GM12878 (cell line): ENCODE results near the gene SLC12A3. TPM values are rescaled to one million over a fixed set of nuclear protein-coding genes. Genes with fewer than 3 reads are reported as not detected.
A peak's percentile ranks its signal among the peaks of the same experiment; 100 is the strongest.

ENCODE experiments used
- CEBPB ChIP-seq, 2 experiments: fragments of 150-350 bp in 1 of 2; IDR thresholded peaks; 2 replicates each; pipeline ENCODE4 v1.6.1; 2012 to 2014; ENCODE audit warnings: low read depth in 2 of 2, low read length in 2 of 2, borderline replicate concordance in 1 of 2, inconsistent platforms in 1 of 2
- CHD1 ChIP-seq: IDR thresholded peaks from 2 replicates; pipeline ENCODE4 v1.6.1; 2012; ENCODE audit warnings: low read depth, low read length, improper control_type of control experiment
- DPF2 ChIP-seq: fragments of 450-650 bp; IDR thresholded peaks from 2 replicates; pipeline ENCODE4 v1.6.1; 2017; ENCODE audit warnings: mild to moderate bottlenecking
- EP300 ChIP-seq, 2 experiments: fragments of 150-350 bp in 1 of 2; IDR thresholded peaks; 2 replicates each; pipeline ENCODE4 v1.6.1; 2011 to 2012; ENCODE audit warnings: low read depth in 2 of 2, low read length in 2 of 2, borderline replicate concordance in 1 of 2, improper control_type of control experiment in 1 of 2, inconsistent platforms in 1 of 2; ENCODE audit not compliant: control insufficient read depth in 1 of 2
- FOS ChIP-seq: IDR thresholded peaks from 3 replicates; pipeline ENCODE4 v1.6.1; 2011; ENCODE audit warnings: borderline replicate concordance; ENCODE audit not compliant: insufficient read length; ENCODE audit errors: extremely low read depth
- FOXK2 ChIP-seq: fragments of 450-650 bp; IDR thresholded peaks from 2 replicates; pipeline ENCODE4 v1.6.1; 2017; ENCODE audit warnings: mild to moderate bottlenecking, moderate library complexity
- HDAC2 ChIP-seq: fragments of 200-600 bp; sonication (generic); IDR thresholded peaks from 2 replicates; pipeline ENCODE4 v1.6.1; 2017
- HDAC6 ChIP-seq: fragments of 200-600 bp; sonication (generic); IDR thresholded peaks from one replicate; pipeline ENCODE4 v1.8.0; 2017; ENCODE audit warnings: antibody characterized with exemption; ENCODE audit not compliant: unreplicated experiment
- IKZF1 ChIP-seq: fragments of 450-650 bp; conservative IDR thresholded peaks from 2 replicates; pipeline ENCODE4 v1.6.1; 2017; ENCODE audit warnings: antibody characterized with exemption, mild to moderate bottlenecking
- MYB ChIP-seq: fragments of 150-350 bp; IDR thresholded peaks from 2 replicates; pipeline ENCODE4 v1.6.1; 2014; ENCODE audit warnings: mild to moderate bottlenecking, low read depth, low read length, borderline replicate concordance
- RAD21 ChIP-seq: IDR thresholded peaks from 2 replicates; pipeline ENCODE4 v1.6.1; 2011; ENCODE audit warnings: mild to moderate bottlenecking, low read depth, low read length, moderate library complexity; ENCODE audit not compliant: insufficient read depth
- RFX5 ChIP-seq: IDR thresholded peaks from 2 replicates; pipeline ENCODE4 v1.6.1; 2011; ENCODE audit warnings: low read depth, low read length, improper control_type of control experiment
- SMAD1 ChIP-seq: fragments of 450-650 bp; IDR thresholded peaks from 2 replicates; pipeline ENCODE4 v1.6.1; 2018; ENCODE audit warnings: mild to moderate bottlenecking, low read depth; ENCODE audit not compliant: partially characterized antibody
- TBL1XR1 ChIP-seq: IDR thresholded peaks from 2 replicates; pipeline ENCODE4 v1.6.1; 2012; ENCODE audit warnings: low read depth, low read length, improper control_type of control experiment
- USF1 ChIP-seq: IDR thresholded peaks from 2 replicates; pipeline ENCODE4 v1.6.1; 2011; ENCODE audit warnings: borderline replicate concordance, low read depth, mild to moderate bottlenecking, moderate library complexity, mixed read lengths, low read length; ENCODE audit not compliant: insufficient read depth; ENCODE audit errors: extremely low read length
- ZNF207 ChIP-seq: fragments of 450-650 bp; IDR thresholded peaks from 2 replicates; pipeline ENCODE4 v1.6.1; 2014; ENCODE audit warnings: antibody characterized with exemption, mild to moderate bottlenecking, borderline replicate concordance
- polyA plus RNA-seq, 11 experiments: library from polyadenylated mRNA; depleted of rRNA in 4 of 11; unstranded in 6 of 11; stranded (reverse) in 5 of 11; fragments of >200 nt; fragmentation: Nextera tagmentation in 4 of 11; fragmentation: Illumina TruSeq in 1 of 11; extraction: Ambion mirVana in 4 of 11; extraction: Trizol in 1 of 11; gene quantifications; 1 replicate in 1 of 11; 2 replicates in 10 of 11; pipeline versions ENCODE4 v1.2.1 to v1.2.3, GENCODE V29; 2011 to 2016; ENCODE audit warnings: inconsistent platforms in 2 of 11, missing spikeins in 2 of 11, low read depth in 1 of 11
- total RNA-seq, 4 experiments: library from RNA; depleted of rRNA in 3 of 4; stranded (reverse); fragments of >200 nt in 3 of 4; fragmentation: Illumina TruSeq in 1 of 4; extraction: Trizol in 1 of 4; gene quantifications; 2 replicates each; pipeline versions ENCODE4 v1.2.1 to v1.2.3, GENCODE V29; 2013 to 2021
- TF ChIP-seq, protein P1 (sequence below): IDR thresholded peaks from 2 replicates; pipeline ENCODE4 v1.6.1; 2012; ENCODE audit warnings: low read depth, low read length, improper control_type of control experiment
- TF ChIP-seq, protein P2 (sequence below): fragments of 150-350 bp; IDR thresholded peaks from 2 replicates; pipeline ENCODE4 v1.6.1; 2016; ENCODE audit warnings: low read depth, low read length
- TF ChIP-seq, protein P3 (sequence below): fragments of 450-650 bp; IDR thresholded peaks from 2 replicates; pipeline ENCODE4 v1.6.1; 2016; ENCODE audit warnings: mild to moderate bottlenecking, moderate library complexity, borderline replicate concordance

SLC12A3 gene
- total and polyA plus RNA-seq, 10 of the 15 experiments (the other 5 are each of a cell fraction or from before 2014, with no cell fraction given): 0.05 to 6.3 (median 3.1) TPM

- TF ChIP-seq USF1 (no peak), HDAC6 (no peak), MYB (no peak), CHD1 (no peak), SMAD1 (peak; percentile 19), EP300 (IDR thresholded peaks at IDR 0.05; ENCODE audit: borderline replicate concordance in 1 of 2, control insufficient read depth in 1 of 2, low read depth in 2 of 2, low read length in 2 of 2) (peak; percentile 77), DPF2 (peak; percentile 99), RAD21 (no peak), IKZF1 (peak; percentile 95), FOXK2 (no peak), TBL1XR1 (peak; percentile 87), RFX5 (no peak), FOS (no peak), CEBPB (IDR thresholded peaks at IDR 0.05; ENCODE audit: borderline replicate concordance in 1 of 2, low read depth in 2 of 2, low read length in 2 of 2) (no peak), ZNF207 (no peak; the same call in none of the 2 replicates), HDAC2 (no peak)
- TF ChIP-seq, protein P1, sequence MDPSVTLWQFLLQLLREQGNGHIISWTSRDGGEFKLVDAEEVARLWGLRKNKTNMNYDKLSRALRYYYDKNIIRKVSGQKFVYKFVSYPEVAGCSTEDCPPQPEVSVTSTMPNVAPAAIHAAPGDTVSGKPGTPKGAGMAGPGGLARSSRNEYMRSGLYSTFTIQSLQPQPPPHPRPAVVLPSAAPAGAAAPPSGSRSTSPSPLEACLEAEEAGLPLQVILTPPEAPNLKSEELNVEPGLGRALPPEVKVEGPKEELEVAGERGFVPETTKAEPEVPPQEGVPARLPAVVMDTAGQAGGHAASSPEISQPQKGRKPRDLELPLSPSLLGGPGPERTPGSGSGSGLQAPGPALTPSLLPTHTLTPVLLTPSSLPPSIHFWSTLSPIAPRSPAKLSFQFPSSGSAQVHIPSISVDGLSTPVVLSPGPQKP: peak; percentile 49; the same call in 1 of the 2 replicates
- TF ChIP-seq, protein P2, sequence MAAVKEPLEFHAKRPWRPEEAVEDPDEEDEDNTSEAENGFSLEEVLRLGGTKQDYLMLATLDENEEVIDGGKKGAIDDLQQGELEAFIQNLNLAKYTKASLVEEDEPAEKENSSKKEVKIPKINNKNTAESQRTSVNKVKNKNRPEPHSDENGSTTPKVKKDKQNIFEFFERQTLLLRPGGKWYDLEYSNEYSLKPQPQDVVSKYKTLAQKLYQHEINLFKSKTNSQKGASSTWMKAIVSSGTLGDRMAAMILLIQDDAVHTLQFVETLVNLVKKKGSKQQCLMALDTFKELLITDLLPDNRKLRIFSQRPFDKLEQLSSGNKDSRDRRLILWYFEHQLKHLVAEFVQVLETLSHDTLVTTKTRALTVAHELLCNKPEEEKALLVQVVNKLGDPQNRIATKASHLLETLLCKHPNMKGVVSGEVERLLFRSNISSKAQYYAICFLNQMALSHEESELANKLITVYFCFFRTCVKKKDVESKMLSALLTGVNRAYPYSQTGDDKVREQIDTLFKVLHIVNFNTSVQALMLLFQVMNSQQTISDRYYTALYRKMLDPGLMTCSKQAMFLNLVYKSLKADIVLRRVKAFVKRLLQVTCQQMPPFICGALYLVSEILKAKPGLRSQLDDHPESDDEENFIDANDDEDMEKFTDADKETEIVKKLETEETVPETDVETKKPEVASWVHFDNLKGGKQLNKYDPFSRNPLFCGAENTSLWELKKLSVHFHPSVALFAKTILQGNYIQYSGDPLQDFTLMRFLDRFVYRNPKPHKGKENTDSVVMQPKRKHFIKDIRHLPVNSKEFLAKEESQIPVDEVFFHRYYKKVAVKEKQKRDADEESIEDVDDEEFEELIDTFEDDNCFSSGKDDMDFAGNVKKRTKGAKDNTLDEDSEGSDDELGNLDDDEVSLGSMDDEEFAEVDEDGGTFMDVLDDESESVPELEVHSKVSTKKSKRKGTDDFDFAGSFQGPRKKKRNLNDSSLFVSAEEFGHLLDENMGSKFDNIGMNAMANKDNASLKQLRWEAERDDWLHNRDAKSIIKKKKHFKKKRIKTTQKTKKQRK: no peak
- TF ChIP-seq, protein P3, sequence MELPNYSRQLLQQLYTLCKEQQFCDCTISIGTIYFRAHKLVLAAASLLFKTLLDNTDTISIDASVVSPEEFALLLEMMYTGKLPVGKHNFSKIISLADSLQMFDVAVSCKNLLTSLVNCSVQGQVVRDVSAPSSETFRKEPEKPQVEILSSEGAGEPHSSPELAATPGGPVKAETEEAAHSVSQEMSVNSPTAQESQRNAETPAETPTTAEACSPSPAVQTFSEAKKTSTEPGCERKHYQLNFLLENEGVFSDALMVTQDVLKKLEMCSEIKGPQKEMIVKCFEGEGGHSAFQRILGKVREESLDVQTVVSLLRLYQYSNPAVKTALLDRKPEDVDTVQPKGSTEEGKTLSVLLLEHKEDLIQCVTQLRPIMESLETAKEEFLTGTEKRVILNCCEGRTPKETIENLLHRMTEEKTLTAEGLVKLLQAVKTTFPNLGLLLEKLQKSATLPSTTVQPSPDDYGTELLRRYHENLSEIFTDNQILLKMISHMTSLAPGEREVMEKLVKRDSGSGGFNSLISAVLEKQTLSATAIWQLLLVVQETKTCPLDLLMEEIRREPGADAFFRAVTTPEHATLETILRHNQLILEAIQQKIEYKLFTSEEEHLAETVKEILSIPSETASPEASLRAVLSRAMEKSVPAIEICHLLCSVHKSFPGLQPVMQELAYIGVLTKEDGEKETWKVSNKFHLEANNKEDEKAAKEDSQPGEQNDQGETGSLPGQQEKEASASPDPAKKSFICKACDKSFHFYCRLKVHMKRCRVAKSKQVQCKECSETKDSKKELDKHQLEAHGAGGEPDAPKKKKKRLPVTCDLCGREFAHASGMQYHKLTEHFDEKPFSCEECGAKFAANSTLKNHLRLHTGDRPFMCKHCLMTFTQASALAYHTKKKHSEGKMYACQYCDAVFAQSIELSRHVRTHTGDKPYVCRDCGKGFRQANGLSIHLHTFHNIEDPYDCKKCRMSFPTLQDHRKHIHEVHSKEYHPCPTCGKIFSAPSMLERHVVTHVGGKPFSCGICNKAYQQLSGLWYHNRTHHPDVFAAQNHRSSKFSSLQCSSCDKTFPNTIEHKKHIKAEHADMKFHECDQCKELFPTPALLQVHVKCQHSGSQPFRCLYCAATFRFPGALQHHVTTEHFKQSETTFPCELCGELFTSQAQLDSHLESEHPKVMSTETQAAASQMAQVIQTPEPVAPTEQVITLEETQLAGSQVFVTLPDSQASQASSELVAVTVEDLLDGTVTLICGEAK: no peak
These were observed 66.4 kb downstream of the SLC12A3 start (continued) for GRCh38 chr16:56931271-56931891.
